ENCODE measurements around the gene OR8D1. TPM values are rescaled to one million over a fixed set of nuclear protein-coding genes. Genes with fewer than 3 reads are reported as not detected.

Gene OR8D1
- polyA plus RNA-seq, 2 of the 4 experiments (the other 2 are of a cell fraction), result not detected

DNA sequence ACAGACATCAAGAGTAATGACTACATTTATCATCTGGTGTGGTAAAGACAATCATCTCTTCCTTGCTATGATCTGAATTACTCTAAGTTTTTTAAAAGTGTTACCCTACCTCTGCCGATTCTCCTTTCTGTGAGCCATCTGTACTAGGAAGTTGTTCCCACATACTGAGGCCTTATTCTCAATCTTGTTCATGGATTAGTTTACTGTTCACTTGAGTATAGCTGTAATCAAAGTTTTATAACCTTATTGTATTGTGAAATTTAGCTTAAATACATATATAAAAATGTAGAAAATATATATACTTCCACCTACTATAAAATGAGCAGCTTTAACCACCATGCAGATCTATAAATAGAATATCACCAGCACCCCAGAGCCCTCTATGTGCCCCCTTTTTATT lies 8.6 kb upstream of the OR8D1 start:
- H3K4me3 ChIP-seq, result no peak overlapping the region
- DNase-seq (ENCODE audit: low read depth in 1 of 2, low spot score in 1 of 2), result no peak
- no peak overlapping the region for H3K4me2 ChIP-seq
- ChIA-PET POLR2A (no interaction called here), CTCF (interaction anchor here (0.6 kb wide), 1 partner anchor 93 kb away, joined by 3 read pairs; no protein-coding TSS in a partner anchor)
- FAIRE-seq, result no peak
- TF ChIP-seq, protein P1, sequence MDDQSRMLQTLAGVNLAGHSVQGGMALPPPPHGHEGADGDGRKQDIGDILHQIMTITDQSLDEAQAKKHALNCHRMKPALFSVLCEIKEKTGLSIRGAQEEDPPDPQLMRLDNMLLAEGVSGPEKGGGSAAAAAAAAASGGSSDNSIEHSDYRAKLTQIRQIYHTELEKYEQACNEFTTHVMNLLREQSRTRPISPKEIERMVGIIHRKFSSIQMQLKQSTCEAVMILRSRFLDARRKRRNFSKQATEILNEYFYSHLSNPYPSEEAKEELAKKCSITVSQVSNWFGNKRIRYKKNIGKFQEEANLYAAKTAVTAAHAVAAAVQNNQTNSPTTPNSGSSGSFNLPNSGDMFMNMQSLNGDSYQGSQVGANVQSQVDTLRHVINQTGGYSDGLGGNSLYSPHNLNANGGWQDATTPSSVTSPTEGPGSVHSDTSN (IDR thresholded peaks at IDR 0.05), result no peak
- TF ChIP-seq, protein P2, sequence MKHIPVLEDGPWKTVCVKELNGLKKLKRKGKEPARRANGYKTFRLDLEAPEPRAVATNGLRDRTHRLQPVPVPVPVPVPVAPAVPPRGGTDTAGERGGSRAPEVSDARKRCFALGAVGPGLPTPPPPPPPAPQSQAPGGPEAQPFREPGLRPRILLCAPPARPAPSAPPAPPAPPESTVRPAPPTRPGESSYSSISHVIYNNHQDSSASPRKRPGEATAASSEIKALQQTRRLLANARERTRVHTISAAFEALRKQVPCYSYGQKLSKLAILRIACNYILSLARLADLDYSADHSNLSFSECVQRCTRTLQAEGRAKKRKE (CRISPR knock-in tag; IDR thresholded peaks at IDR 0.05; ENCODE audit: low read depth), result no peak
- TF ChIP-seq ZC3H11A (IDR thresholded peaks at IDR 0.05), result no peak
- TF ChIP-seq HOXB13 (CRISPR knock-in tag; IDR thresholded peaks at IDR 0.05; ENCODE audit: low read depth), result no peak
- TF ChIP-seq POLR2A (IDR thresholded peaks at IDR 0.05; ENCODE audit: low read length), result no peak
- TF ChIP-seq ZSCAN20 (CRISPR knock-in tag; IDR thresholded peaks at IDR 0.05), result no peak
- no peak for TF ChIP-seq HOXA7 (CRISPR knock-in tag; IDR thresholded peaks at IDR 0.05)
- no peak for TF ChIP-seq TFCP2L1 (CRISPR knock-in tag; IDR thresholded peaks at IDR 0.05)
- TF ChIP-seq EHMT2 (IDR thresholded peaks at IDR 0.05; ENCODE audit: low read depth), result no peak
- TF ChIP-seq FOSL2 (IDR thresholded peaks at IDR 0.05), result no peak
- TF ChIP-seq FOSL2 (CRISPR knock-in tag; IDR thresholded peaks at IDR 0.05), result no peak
- no peak for TF ChIP-seq MYC (IDR thresholded peaks at IDR 0.05; ENCODE audit: borderline replicate concordance, low read length)
- no peak for TF ChIP-seq JUN (IDR thresholded peaks at IDR 0.05)
- TF ChIP-seq CEBPB (IDR thresholded peaks at IDR 0.05), result no peak
- no peak for TF ChIP-seq EP300 (IDR thresholded peaks at IDR 0.05)
- TF ChIP-seq, protein P3, sequence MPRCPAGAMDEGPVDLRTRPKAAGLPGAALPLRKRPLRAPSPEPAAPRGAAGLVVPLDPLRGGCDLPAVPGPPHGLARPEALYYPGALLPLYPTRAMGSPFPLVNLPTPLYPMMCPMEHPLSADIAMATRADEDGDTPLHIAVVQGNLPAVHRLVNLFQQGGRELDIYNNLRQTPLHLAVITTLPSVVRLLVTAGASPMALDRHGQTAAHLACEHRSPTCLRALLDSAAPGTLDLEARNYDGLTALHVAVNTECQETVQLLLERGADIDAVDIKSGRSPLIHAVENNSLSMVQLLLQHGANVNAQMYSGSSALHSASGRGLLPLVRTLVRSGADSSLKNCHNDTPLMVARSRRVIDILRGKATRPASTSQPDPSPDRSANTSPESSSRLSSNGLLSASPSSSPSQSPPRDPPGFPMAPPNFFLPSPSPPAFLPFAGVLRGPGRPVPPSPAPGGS (IDR thresholded peaks at IDR 0.05), result no peak
- no peaks in the 10 kb centered on the region for H3K9me3 ChIP-seq
- no peak for ATAC-seq
- no peaks in the 10 kb centered on the region for H3K4me1 ChIP-seq
- H3K27ac ChIP-seq, result no peak overlapping the region
- WGBS (ENCODE audit: missing lambda C conversion rate), result 71% methylated on average over 1 of the region's 1 CpG

DNA sequence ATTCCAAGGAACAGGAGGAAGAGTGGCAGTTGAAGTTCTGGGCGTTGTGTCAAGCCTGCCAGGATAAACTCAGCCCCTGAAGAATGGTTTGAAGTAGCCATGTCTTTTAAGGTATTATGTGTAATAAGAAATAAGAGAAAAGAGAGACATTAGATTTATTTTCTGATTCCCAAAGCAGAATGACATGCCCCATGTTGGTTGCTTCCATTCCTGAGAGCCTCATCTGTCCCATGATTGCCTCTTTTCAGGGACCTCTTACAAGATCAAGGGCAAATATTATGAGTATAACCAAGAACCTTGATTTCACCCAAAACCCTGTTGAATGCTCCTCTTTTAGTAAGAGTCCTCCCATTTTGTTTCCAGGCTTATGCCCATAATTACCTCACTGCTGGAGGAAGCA lies 6.3 kb upstream of the OR8D1 start, which contains the start of gene OR8D2:
Gene OR8D2, minus strand, starts transcription at position 101 of the 400 bp plus-strand sequence. Its CDS starts 0 bp downstream, at position 101.
- FAIRE-seq, result no peak
- ATAC-seq, result no peak
- ChIA-PET POLR2A (no interaction called here), CTCF (no interaction called here)
- no peaks in the 10 kb centered on the region for H3K9me3 ChIP-seq
- no peak within 1 kb of the TSS for H3K4me2 ChIP-seq
- 0% methylated on average over 1 of the region's 1 CpG for WGBS (ENCODE audit: missing lambda C conversion rate)
- no peak within 1 kb of the TSS for H3K27ac ChIP-seq
- no peak within 1 kb of the TSS for H3K4me3 ChIP-seq
- no peaks in the 10 kb centered on the region for H3K4me1 ChIP-seq
- TF ChIP-seq, protein P4, sequence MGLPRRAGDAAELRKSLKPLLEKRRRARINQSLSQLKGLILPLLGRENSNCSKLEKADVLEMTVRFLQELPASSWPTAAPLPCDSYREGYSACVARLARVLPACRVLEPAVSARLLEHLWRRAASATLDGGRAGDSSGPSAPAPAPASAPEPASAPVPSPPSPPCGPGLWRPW (IDR thresholded peaks at IDR 0.05), result no peak
- TF ChIP-seq RAD21 (conservative IDR thresholded peaks at IDR 0.05 in 1 of 2, IDR thresholded peaks at IDR 0.05 in 1 of 2), result no peak
- no peak for TF ChIP-seq MAFK (IDR thresholded peaks at IDR 0.05; ENCODE audit: partially characterized antibody)
- no peak for TF ChIP-seq HOXB13 (CRISPR knock-in tag; IDR thresholded peaks at IDR 0.05; ENCODE audit: low read depth)
- TF ChIP-seq ZNF302 (CRISPR knock-in tag; IDR thresholded peaks at IDR 0.05), result no peak
- TF ChIP-seq MAZ (IDR thresholded peaks at IDR 0.05; ENCODE audit: borderline replicate concordance, low read depth, low read length), result no peak
- TF ChIP-seq RFX5 (IDR thresholded peaks at IDR 0.05), result no peak
- no peak for TF ChIP-seq RARB (CRISPR knock-in tag; IDR thresholded peaks at IDR 0.05)
- TF ChIP-seq NR3C1 (IDR thresholded peaks at IDR 0.05), result no peak
- TF ChIP-seq KDM1A (IDR thresholded peaks at IDR 0.05; ENCODE audit: low read depth), result no peak
- no peak for TF ChIP-seq TFCP2L1 (CRISPR knock-in tag; IDR thresholded peaks at IDR 0.05)
- no peak for TF ChIP-seq ESRRA (IDR thresholded peaks at IDR 0.05; ENCODE audit: borderline replicate concordance, low read length)
- no peak for TF ChIP-seq CEBPB (IDR thresholded peaks at IDR 0.05)
- TF ChIP-seq, protein P5, sequence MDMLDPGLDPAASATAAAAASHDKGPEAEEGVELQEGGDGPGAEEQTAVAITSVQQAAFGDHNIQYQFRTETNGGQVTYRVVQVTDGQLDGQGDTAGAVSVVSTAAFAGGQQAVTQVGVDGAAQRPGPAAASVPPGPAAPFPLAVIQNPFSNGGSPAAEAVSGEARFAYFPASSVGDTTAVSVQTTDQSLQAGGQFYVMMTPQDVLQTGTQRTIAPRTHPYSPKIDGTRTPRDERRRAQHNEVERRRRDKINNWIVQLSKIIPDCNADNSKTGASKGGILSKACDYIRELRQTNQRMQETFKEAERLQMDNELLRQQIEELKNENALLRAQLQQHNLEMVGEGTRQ (IDR thresholded peaks at IDR 0.05), result no peak
- TF ChIP-seq KDM5A (IDR thresholded peaks at IDR 0.05), result no peak
- no peak for TF ChIP-seq HOXA7 (CRISPR knock-in tag; IDR thresholded peaks at IDR 0.05)
- TF ChIP-seq FOSB (CRISPR knock-in tag; IDR thresholded peaks at IDR 0.05), result no peak
- TF ChIP-seq, protein P6, sequence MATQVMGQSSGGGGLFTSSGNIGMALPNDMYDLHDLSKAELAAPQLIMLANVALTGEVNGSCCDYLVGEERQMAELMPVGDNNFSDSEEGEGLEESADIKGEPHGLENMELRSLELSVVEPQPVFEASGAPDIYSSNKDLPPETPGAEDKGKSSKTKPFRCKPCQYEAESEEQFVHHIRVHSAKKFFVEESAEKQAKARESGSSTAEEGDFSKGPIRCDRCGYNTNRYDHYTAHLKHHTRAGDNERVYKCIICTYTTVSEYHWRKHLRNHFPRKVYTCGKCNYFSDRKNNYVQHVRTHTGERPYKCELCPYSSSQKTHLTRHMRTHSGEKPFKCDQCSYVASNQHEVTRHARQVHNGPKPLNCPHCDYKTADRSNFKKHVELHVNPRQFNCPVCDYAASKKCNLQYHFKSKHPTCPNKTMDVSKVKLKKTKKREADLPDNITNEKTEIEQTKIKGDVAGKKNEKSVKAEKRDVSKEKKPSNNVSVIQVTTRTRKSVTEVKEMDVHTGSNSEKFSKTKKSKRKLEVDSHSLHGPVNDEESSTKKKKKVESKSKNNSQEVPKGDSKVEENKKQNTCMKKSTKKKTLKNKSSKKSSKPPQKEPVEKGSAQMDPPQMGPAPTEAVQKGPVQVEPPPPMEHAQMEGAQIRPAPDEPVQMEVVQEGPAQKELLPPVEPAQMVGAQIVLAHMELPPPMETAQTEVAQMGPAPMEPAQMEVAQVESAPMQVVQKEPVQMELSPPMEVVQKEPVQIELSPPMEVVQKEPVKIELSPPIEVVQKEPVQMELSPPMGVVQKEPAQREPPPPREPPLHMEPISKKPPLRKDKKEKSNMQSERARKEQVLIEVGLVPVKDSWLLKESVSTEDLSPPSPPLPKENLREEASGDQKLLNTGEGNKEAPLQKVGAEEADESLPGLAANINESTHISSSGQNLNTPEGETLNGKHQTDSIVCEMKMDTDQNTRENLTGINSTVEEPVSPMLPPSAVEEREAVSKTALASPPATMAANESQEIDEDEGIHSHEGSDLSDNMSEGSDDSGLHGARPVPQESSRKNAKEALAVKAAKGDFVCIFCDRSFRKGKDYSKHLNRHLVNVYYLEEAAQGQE (IDR thresholded peaks at IDR 0.05), result no peak
- no peak for TF ChIP-seq FOXS1 (CRISPR knock-in tag; IDR thresholded peaks at IDR 0.05)
- no peak for TF ChIP-seq GATA3 (IDR thresholded peaks at IDR 0.05; ENCODE audit: borderline replicate concordance)
- no peak for DNase-seq (ENCODE audit: low read depth in 1 of 2, low spot score in 1 of 2)
